ENCODE data around the gene HSD11B1.

The HSD11B1 gene

GRCh38 chr1:209756615-209757445 lies 52.2 kb downstream of the HSD11B1 start:
- DNase-seq: peak; percentile 43

GRCh38 chr1:209758400-209758799 lies 53.8 kb downstream of the HSD11B1 start:
- DNase-seq: no peak

- no peak for DNase-seq
Observed at GRCh38 chr1:209759829-209760359, 55.2 kb downstream of the HSD11B1 start.

- DNase-seq: no peak
Observed at GRCh38 chr1:209761011-209761635, 56.5 kb downstream of the HSD11B1 start.

- DNase-seq: no peak
Observed at GRCh38 chr1:209766051-209766450, 61.4 kb downstream of the HSD11B1 start.

- DNase-seq: no peak
Observed at GRCh38 chr1:209767096-209767495, 62.5 kb downstream of the HSD11B1 start.

- DNase-seq: no peak
Observed at GRCh38 chr1:209767706-209768105, 63.1 kb downstream of the HSD11B1 start.

GRCh38 chr1:209768354-209768774 lies 63.7 kb downstream of the HSD11B1 start:
- peak; percentile 92 for DNase-seq

- DNase-seq: peak; percentile 82
Observed at GRCh38 chr1:209769171-209769904, 64.7 kb downstream of the HSD11B1 start.

- DNase-seq: no peak
Observed at GRCh38 chr1:209769971-209770370, 65.3 kb downstream of the HSD11B1 start.

GRCh38 chr1:209770636-209771415 lies 66.2 kb downstream of the HSD11B1 start:
- DNase-seq: no peak

GRCh38 chr1:209772126-209772525 lies 67.5 kb downstream of the HSD11B1 start:
- DNase-seq: no peak

- no peak for DNase-seq
Observed at GRCh38 chr1:209774592-209774991, 69.9 kb downstream of the HSD11B1 start.

- no peak for DNase-seq
Observed at GRCh38 chr1:209775678-209776077, 71.0 kb downstream of the HSD11B1 start.

- no peak for DNase-seq
Observed at GRCh38 chr1:209777587-209777986, 72.9 kb downstream of the HSD11B1 start.

GRCh38 chr1:209778102-209778501 lies 73.5 kb downstream of the HSD11B1 start:
- DNase-seq: no peak

- DNase-seq: no peak
Observed at GRCh38 chr1:209780268-209780667, 75.6 kb downstream of the HSD11B1 start.

GRCh38 chr1:209783386-209783785 lies 78.7 kb downstream of the HSD11B1 start:
- no peak for DNase-seq
